HG03460 (cell line): ENCODE measurements around the gene TRMT44.

ENCODE experiments used
- ATAC-seq: cut with Tn5 transposase; IDR thresholded peaks from one replicate; pipeline ENCODE4 v1.9.1; 2021; ENCODE audit not compliant: unreplicated experiment

TRMT44 gene

GRCh38 chr4:8434251-8435073 is 6.1 kb upstream of the TRMT44 start:
- no peak for ATAC-seq

GRCh38 chr4:8435656-8436121 is 4.9 kb upstream of the TRMT44 start:
- peak; percentile 60 for ATAC-seq

- ATAC-seq = no peak
Observed at GRCh38 chr4:8437281-8437680, 3.3 kb upstream of the TRMT44 start.

GRCh38 chr4:8438743-8439142 is 1.8 kb upstream of the TRMT44 start:
- ATAC-seq = no peak

GRCh38 chr4:8439168-8439567 is 1.4 kb upstream of the TRMT44 start:
- ATAC-seq = no peak

- no peak for ATAC-seq
Observed at GRCh38 chr4:8439914-8440491, 574 bp upstream of the TRMT44 start.

GRCh38 chr4:8441499-8442091 is 1.0 kb downstream of the TRMT44 start:
- ATAC-seq = no peak

GRCh38 chr4:8442596-8443358 is 2.2 kb downstream of the TRMT44 start:
- no peak for ATAC-seq

GRCh38 chr4:8443801-8444200 is 3.2 kb downstream of the TRMT44 start:
- ATAC-seq = no peak

GRCh38 chr4:8446122-8446521 is 5.5 kb downstream of the TRMT44 start:
- no peak for ATAC-seq

- ATAC-seq = no peak
Observed at GRCh38 chr4:8451440-8452182, 11.0 kb downstream of the TRMT44 start.

- ATAC-seq = no peak
Observed at GRCh38 chr4:8453957-8454356, 13.4 kb downstream of the TRMT44 start.

GRCh38 chr4:8457646-8458252 is 17.2 kb downstream of the TRMT44 start:
- no peak for ATAC-seq

- no peak for ATAC-seq
Observed at GRCh38 chr4:8459867-8460445, 19.4 kb downstream of the TRMT44 start.

GRCh38 chr4:8461086-8461485 is 20.5 kb downstream of the TRMT44 start:
- no peak for ATAC-seq

- ATAC-seq = no peak
Observed at GRCh38 chr4:8461616-8462015, 21.0 kb downstream of the TRMT44 start.

- no peak for ATAC-seq
Observed at GRCh38 chr4:8463811-8464210, 23.2 kb downstream of the TRMT44 start.

GRCh38 chr4:8464381-8464780 is 23.8 kb downstream of the TRMT44 start:
- no peak for ATAC-seq

GRCh38 chr4:8465615-8466611 is 25.3 kb downstream of the TRMT44 start:
- no peak for ATAC-seq
